ENCODE results near the gene SLC25A20.
A peak's percentile ranks its signal among the peaks of the same experiment; 100 is the strongest.

The SLC25A20 gene

GRCh38 chr3:48881006-48881405 is 17.7 kb downstream of the SLC25A20 start:
- no peak overlapping the region for H3K4me3 ChIP-seq (ENCODE audit: low read length)
- TF ChIP-seq ZNF274 (IDR thresholded peaks at IDR 0.05; ENCODE audit: low read depth, low read length) = no peak

- no peak for TF ChIP-seq ZNF274 (IDR thresholded peaks at IDR 0.05; ENCODE audit: low read depth, low read length)
- H3K4me3 ChIP-seq (ENCODE audit: low read length) = no peak overlapping the region
Observed at GRCh38 chr3:48879994-48880377, 18.7 kb downstream of the SLC25A20 start.

GRCh38 chr3:48879307-48879993 is 19.2 kb downstream of the SLC25A20 start:
- no peak for TF ChIP-seq ZNF274 (IDR thresholded peaks at IDR 0.05; ENCODE audit: low read depth, low read length)
- no peak overlapping the region for H3K4me3 ChIP-seq (ENCODE audit: low read length)

GRCh38 chr3:48877671-48878070 is 21.0 kb downstream of the SLC25A20 start:
- H3K4me3 ChIP-seq (ENCODE audit: low read length) = no peak overlapping the region
- TF ChIP-seq ZNF274 (IDR thresholded peaks at IDR 0.05; ENCODE audit: low read depth, low read length) = no peak

GRCh38 chr3:48863122-48863521 is 35.6 kb downstream of the SLC25A20 start:
- TF ChIP-seq ZNF274 (IDR thresholded peaks at IDR 0.05; ENCODE audit: low read depth, low read length) = no peak
- H3K4me3 ChIP-seq (ENCODE audit: low read length) = no peak overlapping the region

GRCh38 chr3:48859206-48859605 is 39.5 kb downstream of the SLC25A20 start:
- TF ChIP-seq ZNF274 (IDR thresholded peaks at IDR 0.05; ENCODE audit: low read depth, low read length) = no peak
- no peak overlapping the region for H3K4me3 ChIP-seq (ENCODE audit: low read length)

- TF ChIP-seq ZNF274 (IDR thresholded peaks at IDR 0.05; ENCODE audit: low read depth, low read length) = no peak
- no peak overlapping the region for H3K4me3 ChIP-seq (ENCODE audit: low read length)
Observed at GRCh38 chr3:48858709-48859108, 40.0 kb downstream of the SLC25A20 start.

GRCh38 chr3:48857641-48858040 is 41.0 kb downstream of the SLC25A20 start:
- H3K4me3 ChIP-seq (ENCODE audit: low read length) = no peak overlapping the region
- TF ChIP-seq ZNF274 (IDR thresholded peaks at IDR 0.05; ENCODE audit: low read depth, low read length) = no peak

- no peak for TF ChIP-seq ZNF274 (IDR thresholded peaks at IDR 0.05; ENCODE audit: low read depth, low read length)
Observed at GRCh38 chr3:48856469-48856868, 42.2 kb downstream of the SLC25A20 start.

GRCh38 chr3:48855681-48856447 is 42.8 kb downstream of the SLC25A20 start:
- no peak overlapping the region for H3K4me3 ChIP-seq (ENCODE audit: low read length)
- no peak for TF ChIP-seq ZNF274 (IDR thresholded peaks at IDR 0.05; ENCODE audit: low read depth, low read length)

More at GRCh38 chr3:48856469-48856868, 42.2 kb downstream of the SLC25A20 start:
- no peak overlapping the region for H3K4me3 ChIP-seq (ENCODE audit: low read length)

GRCh38 chr3:48852151-48852550 is 46.5 kb downstream of the SLC25A20 start:
- no peak for TF ChIP-seq ZNF274 (IDR thresholded peaks at IDR 0.05; ENCODE audit: low read depth, low read length)
- H3K4me3 ChIP-seq (ENCODE audit: low read length) = no peak overlapping the region

- no peak overlapping the region for H3K4me3 ChIP-seq (ENCODE audit: low read length)
- no peak for TF ChIP-seq ZNF274 (IDR thresholded peaks at IDR 0.05; ENCODE audit: low read depth, low read length)
Observed at GRCh38 chr3:48851407-48851806, 47.3 kb downstream of the SLC25A20 start.

- TF ChIP-seq ZNF274 (IDR thresholded peaks at IDR 0.05; ENCODE audit: low read depth, low read length) = no peak
- H3K4me3 ChIP-seq (ENCODE audit: low read length) = no peak overlapping the region
Observed at GRCh38 chr3:48848816-48849515, 49.7 kb downstream of the SLC25A20 start.

- TF ChIP-seq ZNF274 (IDR thresholded peaks at IDR 0.05; ENCODE audit: low read depth, low read length) = no peak
- H3K4me3 ChIP-seq (ENCODE audit: low read length) = peak within 1 kb of the TSS; percentile 75
Observed at GRCh38 chr3:48847504-48848423, 50.9 kb downstream of the SLC25A20 start, which contains the start of gene PRKAR2A. Gene PRKAR2A, minus strand, starts transcription at chr3:48847874. Its CDS starts 278 bp downstream, at chr3:48847596.

Measured in GM08714 (cell line).